GM10248 (cell line): ENCODE data around the gene PRKAR2A.

Experiments
- CTCF ChIA-PET: fragments of 300-600 bp; sonication (Branson Sonifier 250); formaldehyde crosslinking; extraction: SDS; loops from one replicate; lab custom pipeline; 2021; ENCODE audit warnings: antibody characterized with exemption; lab: Yijun Ruan, JAX
- POLR2A ChIA-PET: fragments of 350-650 bp; sonication (Branson Sonifier 250); formaldehyde crosslinking; extraction: SDS; loops from one replicate; lab custom pipeline; 2020; ENCODE audit warnings: antibody characterized with exemption; lab: Yijun Ruan, JAX
- DNase-seq: peaks from one replicate; pipeline ENCODE4 v3.0.0; 2012; ENCODE audit errors: extremely low spot score
- TF ChIP-seq, protein P1 (sequence below): IDR thresholded peaks from 2 replicates; pipeline ENCODE4 v1.5.1; 2012; ENCODE audit warnings: mild to moderate bottlenecking, low read depth; ENCODE audit errors: extremely low read depth, missing control alignments, control extremely low read depth

PRKAR2A gene

GRCh38 chr3:48716982-48717746 lies 130.5 kb downstream of the PRKAR2A start, which contains the start of gene IP6K2:
Gene IP6K2 (minus strand): TSS chr3:48717221. CDS start chr3:48695291, 21,930 bp downstream.
- CTCF ChIA-PET = interaction anchor here (1.2 to 4.4 kb wide), 4 partner anchors 10 to 316 kb away, joined by 3 to 30 read pairs (median 10); no protein-coding TSS in a partner anchor
- TF ChIP-seq, protein P1, sequence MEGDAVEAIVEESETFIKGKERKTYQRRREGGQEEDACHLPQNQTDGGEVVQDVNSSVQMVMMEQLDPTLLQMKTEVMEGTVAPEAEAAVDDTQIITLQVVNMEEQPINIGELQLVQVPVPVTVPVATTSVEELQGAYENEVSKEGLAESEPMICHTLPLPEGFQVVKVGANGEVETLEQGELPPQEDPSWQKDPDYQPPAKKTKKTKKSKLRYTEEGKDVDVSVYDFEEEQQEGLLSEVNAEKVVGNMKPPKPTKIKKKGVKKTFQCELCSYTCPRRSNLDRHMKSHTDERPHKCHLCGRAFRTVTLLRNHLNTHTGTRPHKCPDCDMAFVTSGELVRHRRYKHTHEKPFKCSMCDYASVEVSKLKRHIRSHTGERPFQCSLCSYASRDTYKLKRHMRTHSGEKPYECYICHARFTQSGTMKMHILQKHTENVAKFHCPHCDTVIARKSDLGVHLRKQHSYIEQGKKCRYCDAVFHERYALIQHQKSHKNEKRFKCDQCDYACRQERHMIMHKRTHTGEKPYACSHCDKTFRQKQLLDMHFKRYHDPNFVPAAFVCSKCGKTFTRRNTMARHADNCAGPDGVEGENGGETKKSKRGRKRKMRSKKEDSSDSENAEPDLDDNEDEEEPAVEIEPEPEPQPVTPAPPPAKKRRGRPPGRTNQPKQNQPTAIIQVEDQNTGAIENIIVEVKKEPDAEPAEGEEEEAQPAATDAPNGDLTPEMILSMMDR = no peak
- DNase-seq = peak; percentile 99
- POLR2A ChIA-PET = interaction anchor here (0.6 to 1.9 kb wide), 4 partner anchors 8 to 186 kb away, joined by 3 to 6 read pairs (median 3); no protein-coding TSS in a partner anchor

GRCh38 chr3:48716508-48716981 lies 131.1 kb downstream of the PRKAR2A start:
- DNase-seq = no peak
- POLR2A ChIA-PET = interaction anchor here (0.6 to 1.9 kb wide), 4 partner anchors 8 to 187 kb away, joined by 3 to 6 read pairs (median 3); no protein-coding TSS in a partner anchor
- CTCF ChIA-PET = interaction anchor here (1.0 to 4.4 kb wide), 4 partner anchors 10 to 316 kb away, joined by 3 to 30 read pairs (median 4); no protein-coding TSS in a partner anchor
- TF ChIP-seq, protein P1 = no peak

- ChIA-PET CTCF (interaction anchor here (1.0 to 1.3 kb wide), 2 partner anchors 29 to 279 kb away, joined by 4 read pairs; no protein-coding TSS in a partner anchor), POLR2A (interaction anchor here (0.6 kb wide), 1 partner anchor 338 kb away, joined by 7 read pairs; no protein-coding TSS in a partner anchor)
- TF ChIP-seq, protein P1 = no peak
- no peak for DNase-seq
These were observed 132.4 kb downstream of the PRKAR2A start for GRCh38 chr3:48715174-48715800.

- DNase-seq = no peak
- TF ChIP-seq, protein P1 = no peak
- POLR2A ChIA-PET = interaction anchor here (1.0 kb wide), 1 partner anchor 704 kb away, joined by 3 read pairs; no protein-coding TSS in a partner anchor
- CTCF ChIA-PET = interaction anchor here (1.8 to 6.2 kb wide), 2 partner anchors 16 to 25 kb away, joined by 3 to 29 read pairs; partner anchors contain the start of gene NCKIPSD
These were observed 135.9 kb downstream of the PRKAR2A start for GRCh38 chr3:48711727-48712126.

GRCh38 chr3:48709051-48709461 lies 138.6 kb downstream of the PRKAR2A start:
- ChIA-PET CTCF (interaction anchor here (1.7 to 6.2 kb wide), 3 partner anchors 12 to 31 kb away, joined by 8 to 29 read pairs (median 16); partner anchors contain the start of gene NCKIPSD), POLR2A (interaction anchor here (0.7 to 1.1 kb wide), 2 partner anchors 8 to 449 kb away, joined by 3 to 4 read pairs; partner anchors contain the start of gene IP6K2)
- TF ChIP-seq, protein P1 = no peak
- no peak for DNase-seq

GRCh38 chr3:48708481-48708889 lies 139.2 kb downstream of the PRKAR2A start:
- ChIA-PET POLR2A (interaction anchor here (1.1 kb wide), 1 partner anchor 9 kb away, joined by 3 read pairs; the partner anchor contains the start of gene IP6K2), CTCF (interaction anchor here (1.7 to 6.2 kb wide), 3 partner anchors 12 to 32 kb away, joined by 8 to 29 read pairs (median 16); partner anchors contain the start of gene NCKIPSD)
- no peak for DNase-seq
- TF ChIP-seq, protein P1 = no peak
